WERI-Rb-1 (cell line): ENCODE measurements around the gene CADM2.

ENCODE experiments used
- DNase-seq: peaks from one replicate; pipeline ENCODE4 v3.0.0-alpha.2; 2020
- H3K27ac ChIP-seq: fragments of 250-450 bp; sonication (Bioruptor Pico); 2 replicates; pipeline ENCODE4 v1.5.1; 2020; ENCODE audit warnings: mild to moderate bottlenecking, moderate library complexity
- H3K27me3 ChIP-seq: fragments of 250-450 bp; sonication (Bioruptor Pico); 2 replicates; pipeline ENCODE4 v1.5.1; 2021; ENCODE audit warnings: mild to moderate bottlenecking, low read depth, moderate library complexity; ENCODE audit not compliant: insufficient read depth, severe bottlenecking
- H3K36me3 ChIP-seq: fragments of 250-450 bp; sonication (Bioruptor Pico); 2 replicates; pipeline ENCODE4 v1.5.1; 2020; ENCODE audit warnings: mild to moderate bottlenecking, moderate library complexity
- H3K4me3 ChIP-seq: 2 replicates; pipeline ENCODE4 v1.5.1; 2011; ENCODE audit warnings: low read depth, mild to moderate bottlenecking, control low read depth, low read length
- H3K9me3 ChIP-seq: fragments of 250-450 bp; sonication (Bioruptor Pico); 2 replicates; pipeline ENCODE4 v1.5.1; 2021; ENCODE audit warnings: mild to moderate bottlenecking, moderate library complexity; ENCODE audit not compliant: severe bottlenecking
- TF ChIP-seq, protein P1 (sequence below): IDR thresholded peaks from 2 replicates; pipeline ENCODE4 v1.5.1; 2011; ENCODE audit warnings: low read depth, mild to moderate bottlenecking, control low read depth, inconsistent platforms, low read length

The CADM2 gene

DNA sequence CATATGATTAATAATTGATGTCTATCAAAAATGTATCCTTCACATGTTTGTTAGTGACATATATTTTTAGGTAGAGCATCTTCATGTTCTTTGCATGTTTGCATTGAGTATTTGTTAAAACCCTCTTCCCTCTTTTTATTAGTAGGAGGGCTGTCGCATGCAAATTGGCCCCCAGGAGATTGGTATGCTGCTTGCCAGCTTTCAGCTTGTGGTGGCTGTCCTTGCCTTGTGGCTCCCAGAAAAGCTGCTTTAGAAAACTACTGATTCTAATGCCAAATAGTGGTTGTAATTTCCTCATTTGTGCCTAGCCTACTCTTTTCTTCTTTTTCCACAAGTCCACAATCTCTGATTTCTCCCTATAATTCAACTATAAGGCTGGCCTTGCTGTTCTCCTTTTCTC is 1145.4 kb downstream of the CADM2 start:
- TF ChIP-seq, protein P1, sequence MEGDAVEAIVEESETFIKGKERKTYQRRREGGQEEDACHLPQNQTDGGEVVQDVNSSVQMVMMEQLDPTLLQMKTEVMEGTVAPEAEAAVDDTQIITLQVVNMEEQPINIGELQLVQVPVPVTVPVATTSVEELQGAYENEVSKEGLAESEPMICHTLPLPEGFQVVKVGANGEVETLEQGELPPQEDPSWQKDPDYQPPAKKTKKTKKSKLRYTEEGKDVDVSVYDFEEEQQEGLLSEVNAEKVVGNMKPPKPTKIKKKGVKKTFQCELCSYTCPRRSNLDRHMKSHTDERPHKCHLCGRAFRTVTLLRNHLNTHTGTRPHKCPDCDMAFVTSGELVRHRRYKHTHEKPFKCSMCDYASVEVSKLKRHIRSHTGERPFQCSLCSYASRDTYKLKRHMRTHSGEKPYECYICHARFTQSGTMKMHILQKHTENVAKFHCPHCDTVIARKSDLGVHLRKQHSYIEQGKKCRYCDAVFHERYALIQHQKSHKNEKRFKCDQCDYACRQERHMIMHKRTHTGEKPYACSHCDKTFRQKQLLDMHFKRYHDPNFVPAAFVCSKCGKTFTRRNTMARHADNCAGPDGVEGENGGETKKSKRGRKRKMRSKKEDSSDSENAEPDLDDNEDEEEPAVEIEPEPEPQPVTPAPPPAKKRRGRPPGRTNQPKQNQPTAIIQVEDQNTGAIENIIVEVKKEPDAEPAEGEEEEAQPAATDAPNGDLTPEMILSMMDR, result no peak

DNA sequence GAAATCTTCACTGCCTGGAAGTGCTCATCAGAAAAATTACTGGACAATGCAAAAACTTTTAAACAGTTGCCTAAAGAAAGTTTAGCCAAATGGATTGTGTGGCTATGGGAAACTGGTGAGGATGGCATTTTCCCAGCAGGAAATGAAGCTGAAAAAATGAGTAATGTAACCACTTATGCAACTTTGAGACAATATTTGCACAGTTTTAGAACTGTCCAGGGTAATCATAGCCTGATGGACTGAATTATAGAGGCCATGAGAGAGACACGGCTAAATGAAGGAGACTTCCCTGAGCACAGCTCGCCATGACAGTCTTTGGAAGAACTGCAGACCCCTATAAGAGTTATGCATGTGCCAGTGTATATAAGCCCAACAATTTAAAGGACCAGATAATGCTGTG is 1150.6 kb downstream of the CADM2 start:
- TF ChIP-seq, protein P1, result no peak
- H3K27me3 ChIP-seq, result no peaks in the 10 kb centered on the region
- no peaks in the 10 kb centered on the region for H3K36me3 ChIP-seq
- no peak overlapping the region for H3K27ac ChIP-seq
- DNase-seq, result no peak
- no peaks in the 10 kb centered on the region for H3K9me3 ChIP-seq
- H3K4me3 ChIP-seq, result no peak overlapping the region

More for the DNA sequence above, 1145.4 kb downstream of the CADM2 start:
- H3K27me3 ChIP-seq, result no peaks in the 10 kb centered on the region
- no peak overlapping the region for H3K4me3 ChIP-seq
- no peak for DNase-seq
- no peak overlapping the region for H3K27ac ChIP-seq
- H3K36me3 ChIP-seq, result no peaks in the 10 kb centered on the region
- H3K9me3 ChIP-seq, result no peaks in the 10 kb centered on the region
